Suprapubic skin (tissue), 4 donors: Measurements from ENCODE around the gene SYT2.

Experiments
- POLR2A ChIP-seq, 2 donors: fragments of 450-650 bp; IDR thresholded peaks; one replicate each; pipeline ENCODE4 v1.6.1; 2017; ENCODE audit warnings: antibody characterized with exemption in 2 of 2, mild to moderate bottlenecking in 2 of 2, moderate library complexity in 2 of 2
- POLR2AphosphoS5 ChIP-seq, 3 donors: sonication (generic); formaldehyde crosslinking; IDR thresholded peaks; one replicate each; pipeline ENCODE4 v1.6.1; 2017; ENCODE audit warnings: antibody characterized with exemption in 3 of 3
- TF ChIP-seq, protein P1 (sequence below), 2 donors: fragments of 200-600 bp in 1 of 2; fragments of 450-650 bp in 1 of 2; sonication (generic) in 1 of 2; IDR thresholded peaks; one replicate each; pipeline ENCODE4 v1.5.1; 2016 to 2019; ENCODE audit warnings: antibody characterized with exemption in 2 of 2, mild to moderate bottlenecking in 1 of 2, moderate library complexity in 1 of 2

DNA sequence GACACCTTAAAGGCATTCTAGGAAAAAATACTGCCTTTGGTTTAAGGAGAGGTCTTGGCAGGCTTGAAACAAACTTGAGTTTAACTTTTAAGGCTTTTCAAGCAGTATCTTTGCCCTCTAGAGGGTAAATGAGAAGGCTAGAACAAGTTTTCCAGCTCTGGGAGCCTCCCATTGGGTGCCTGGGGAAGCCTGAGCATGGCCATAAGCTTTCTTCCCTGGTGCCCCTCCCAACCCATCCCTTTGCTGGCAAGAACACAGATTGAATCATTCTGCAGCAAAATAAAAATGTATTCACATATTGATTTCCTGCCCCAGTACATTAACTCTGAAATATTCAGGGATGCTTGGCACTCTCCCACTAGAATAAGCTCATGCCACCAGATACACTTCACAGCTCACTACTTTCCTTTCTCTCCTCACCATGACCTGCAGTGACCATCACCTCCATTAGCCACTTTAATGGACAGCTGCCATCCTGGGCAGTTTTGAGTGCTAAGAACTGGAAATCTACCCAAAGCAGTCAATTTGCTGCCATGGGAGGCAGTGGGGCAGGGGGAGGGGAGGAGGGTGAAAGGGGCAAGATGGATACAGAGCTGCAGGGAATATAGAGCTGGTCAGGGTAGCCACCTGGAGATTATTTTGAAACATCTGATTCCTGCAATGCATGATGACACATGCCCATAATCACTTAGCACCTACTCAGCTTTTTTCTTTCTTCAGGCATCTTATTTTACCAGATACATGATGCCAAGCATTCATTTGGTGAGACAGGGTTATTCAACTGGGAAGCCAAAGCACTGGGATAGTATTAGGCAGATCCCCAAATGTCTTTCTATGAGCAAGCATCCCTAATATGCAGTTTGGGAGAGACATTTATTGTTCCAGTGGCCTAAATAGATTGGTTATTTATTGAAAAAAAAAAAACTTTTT lies 140.6 kb downstream of the SYT2 start:
- TF ChIP-seq, protein P1, sequence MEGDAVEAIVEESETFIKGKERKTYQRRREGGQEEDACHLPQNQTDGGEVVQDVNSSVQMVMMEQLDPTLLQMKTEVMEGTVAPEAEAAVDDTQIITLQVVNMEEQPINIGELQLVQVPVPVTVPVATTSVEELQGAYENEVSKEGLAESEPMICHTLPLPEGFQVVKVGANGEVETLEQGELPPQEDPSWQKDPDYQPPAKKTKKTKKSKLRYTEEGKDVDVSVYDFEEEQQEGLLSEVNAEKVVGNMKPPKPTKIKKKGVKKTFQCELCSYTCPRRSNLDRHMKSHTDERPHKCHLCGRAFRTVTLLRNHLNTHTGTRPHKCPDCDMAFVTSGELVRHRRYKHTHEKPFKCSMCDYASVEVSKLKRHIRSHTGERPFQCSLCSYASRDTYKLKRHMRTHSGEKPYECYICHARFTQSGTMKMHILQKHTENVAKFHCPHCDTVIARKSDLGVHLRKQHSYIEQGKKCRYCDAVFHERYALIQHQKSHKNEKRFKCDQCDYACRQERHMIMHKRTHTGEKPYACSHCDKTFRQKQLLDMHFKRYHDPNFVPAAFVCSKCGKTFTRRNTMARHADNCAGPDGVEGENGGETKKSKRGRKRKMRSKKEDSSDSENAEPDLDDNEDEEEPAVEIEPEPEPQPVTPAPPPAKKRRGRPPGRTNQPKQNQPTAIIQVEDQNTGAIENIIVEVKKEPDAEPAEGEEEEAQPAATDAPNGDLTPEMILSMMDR (IDR thresholded peaks at IDR 0.05) = no peak
- no peak for TF ChIP-seq POLR2A (IDR thresholded peaks at IDR 0.05)
- no peak for TF ChIP-seq POLR2AphosphoS5 (IDR thresholded peaks at IDR 0.05)
